ENCODE results near the gene THPO. TPM values are rescaled to one million over a fixed set of nuclear protein-coding genes. Genes with fewer than 3 reads are reported as not detected.
A peak's percentile ranks its signal among the peaks of the same experiment; 100 is the strongest.

The THPO gene
- total RNA-seq, 1 donor from 2014 or later: not detected

DNA sequence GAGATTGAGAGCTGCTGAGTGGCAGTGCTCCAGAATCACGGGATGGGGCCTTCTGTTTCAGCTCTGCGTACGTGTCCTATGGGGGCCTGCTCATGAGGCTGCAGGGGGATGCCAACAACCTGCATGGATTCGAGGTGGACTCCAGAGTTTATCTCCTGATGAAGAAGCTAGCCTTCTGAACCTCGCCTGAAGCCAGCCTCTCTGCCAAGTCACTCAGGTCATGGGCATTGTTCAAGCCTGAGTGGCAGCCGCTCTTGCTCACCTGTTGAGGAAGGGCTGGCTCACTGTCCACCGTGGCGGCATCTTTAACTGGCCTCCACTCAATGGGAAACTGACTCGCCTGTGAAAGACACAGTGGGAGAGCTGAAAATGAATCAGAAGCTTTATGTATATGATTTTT lies 9.9 kb downstream of the THPO start:
- no peak for DNase-seq (ENCODE audit: low read depth)

DNA sequence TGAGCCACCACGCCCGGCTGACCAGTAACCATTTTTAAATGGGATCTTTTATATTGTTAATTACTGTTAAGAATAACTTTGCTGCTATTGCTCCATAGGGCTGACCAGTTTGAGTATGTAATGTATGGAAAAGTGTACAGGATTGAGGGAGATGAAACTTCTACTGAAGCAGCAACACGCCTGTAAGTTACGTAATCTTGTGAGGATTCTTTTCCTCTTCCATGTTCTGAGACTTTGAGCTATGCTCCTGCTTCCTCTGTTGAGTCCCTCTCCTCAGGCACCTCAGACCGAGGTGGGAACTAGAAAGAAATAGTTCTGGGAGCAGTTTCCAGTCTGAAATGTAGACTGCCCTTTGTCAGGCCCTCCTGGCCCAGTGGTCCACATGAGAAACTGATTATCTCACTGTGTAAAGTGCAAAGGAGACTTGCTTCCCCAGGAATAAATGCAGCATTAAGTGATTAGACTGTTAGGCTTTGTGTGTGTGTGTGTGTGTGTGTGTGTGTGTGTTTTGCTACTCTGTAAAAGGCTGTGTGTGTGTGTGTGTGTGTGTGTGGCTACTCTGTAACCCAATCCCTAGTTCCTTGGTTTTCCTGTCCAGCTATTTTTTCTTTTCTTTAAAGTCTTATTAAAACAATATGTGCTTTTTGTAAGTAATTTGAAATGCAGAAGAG lies 11.3 kb downstream of the THPO start:
- DNase-seq (ENCODE audit: low read depth): peak; percentile 45

DNA sequence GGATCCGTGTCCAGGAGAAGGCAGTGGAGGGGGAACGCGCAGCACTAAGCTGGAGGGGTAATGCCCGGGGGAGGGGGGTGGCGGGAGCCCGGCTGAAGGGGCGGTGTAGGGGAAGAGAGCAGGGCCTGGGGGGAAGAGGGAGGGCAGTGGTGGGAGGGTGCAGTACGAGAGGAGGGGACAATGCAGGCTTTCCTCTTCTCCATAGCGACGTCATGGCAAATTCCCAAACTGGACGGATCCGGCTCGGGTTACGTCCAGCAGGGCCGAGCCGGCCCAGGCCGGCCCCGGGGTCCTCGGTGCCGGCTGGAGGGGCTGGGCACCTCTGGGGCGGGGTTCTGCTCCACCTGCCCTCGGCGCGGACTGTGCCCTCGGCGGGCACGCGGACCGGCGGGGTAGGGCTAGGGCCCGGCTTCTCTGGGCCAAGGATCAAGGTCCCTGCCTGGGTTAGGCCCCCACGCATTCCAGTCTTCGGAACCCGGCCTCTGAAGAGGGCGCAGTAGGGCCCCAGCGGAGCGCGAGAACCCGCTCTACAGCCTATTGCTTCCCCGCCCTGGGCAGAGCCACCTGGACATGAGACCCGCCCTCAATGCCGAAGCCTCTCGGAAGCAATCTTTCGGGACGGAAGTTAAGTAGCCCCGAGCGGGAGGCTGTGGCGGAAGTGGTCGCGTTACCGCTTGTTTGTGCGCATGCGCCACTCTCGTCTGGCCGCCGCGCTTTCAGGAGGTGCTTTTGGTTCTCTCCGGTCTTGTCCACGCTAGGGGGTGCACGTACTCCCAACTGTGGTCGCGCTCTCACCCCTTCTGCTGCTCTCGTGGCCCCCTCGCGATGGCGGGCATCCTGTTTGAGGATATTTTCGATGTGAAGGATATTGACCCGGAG lies 15.1 kb downstream of the THPO start:
- peak; percentile 98 for DNase-seq (ENCODE audit: low read depth)

DNA sequence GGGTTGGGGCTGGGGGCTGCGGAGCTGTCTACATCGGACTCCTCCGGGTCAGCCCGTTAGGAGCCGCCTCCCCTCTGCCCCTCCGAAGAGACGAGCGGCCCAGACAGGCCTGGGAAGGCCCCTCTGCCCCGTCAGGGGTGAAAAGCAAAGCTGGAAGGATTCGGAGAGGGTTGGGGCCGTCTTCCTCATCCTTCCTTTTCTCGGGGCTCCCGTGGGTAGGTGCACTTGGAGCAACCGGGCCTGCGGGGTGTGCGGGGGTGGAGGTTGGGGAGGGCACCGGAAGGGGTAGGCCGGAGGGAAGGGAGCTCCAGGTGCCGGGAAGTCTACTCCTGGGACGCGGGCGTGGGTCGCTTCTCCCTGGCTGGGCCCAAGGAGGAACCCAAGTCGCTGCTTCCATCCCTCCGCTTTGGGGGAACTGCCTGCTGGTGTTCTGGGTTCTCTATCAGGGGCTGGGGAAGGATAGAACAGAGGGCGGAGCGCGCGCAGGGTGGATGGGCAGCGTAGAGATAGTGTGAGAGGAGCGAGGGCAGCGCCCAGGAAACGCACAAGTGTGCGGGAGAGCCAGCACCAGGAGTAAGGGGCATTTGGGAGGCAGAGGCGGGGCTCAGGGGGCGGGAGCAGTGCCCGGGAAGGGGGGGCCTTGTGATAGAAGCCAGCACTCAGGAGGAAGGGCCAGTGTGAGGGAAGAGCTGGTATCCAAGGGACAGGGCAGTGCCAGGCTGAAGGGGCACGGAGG lies 15.9 kb downstream of the THPO start:
- DNase-seq (ENCODE audit: low read depth): peak; percentile 76

DNA sequence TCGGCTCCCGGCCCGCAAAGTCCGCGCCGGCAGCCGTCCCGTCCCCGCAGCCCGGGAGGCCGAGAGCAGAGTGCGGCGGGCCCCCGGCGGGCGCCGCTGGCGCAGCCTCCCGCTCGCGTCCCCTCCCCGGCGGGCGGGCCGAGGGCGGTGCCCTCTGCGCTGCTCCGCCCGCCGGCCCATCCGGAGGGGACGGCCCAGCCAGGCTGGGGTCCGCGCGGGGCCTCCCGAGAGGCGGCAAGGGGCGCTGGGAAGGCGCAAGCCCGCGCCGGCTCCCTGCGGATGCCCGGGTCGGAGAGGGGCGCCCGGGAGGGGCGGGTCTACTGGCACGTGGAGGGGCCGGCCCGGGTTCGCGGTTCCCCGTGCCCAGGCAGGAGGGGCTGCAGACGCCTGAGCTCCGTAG lies 16.5 kb downstream of the THPO start, which contains the start of the genes CLCN2 and POLR2H:
Gene CLCN2 (minus strand): TSS at position 74 of the 400 bp plus-strand sequence. CDS start 126 bp downstream, outside the sequence.
Gene POLR2H (plus strand): TSS at position 179 of the 400 bp plus-strand sequence. CDS start 1,783 bp downstream, outside the sequence.
- DNase-seq (ENCODE audit: low read depth): peak; percentile 69

DNA sequence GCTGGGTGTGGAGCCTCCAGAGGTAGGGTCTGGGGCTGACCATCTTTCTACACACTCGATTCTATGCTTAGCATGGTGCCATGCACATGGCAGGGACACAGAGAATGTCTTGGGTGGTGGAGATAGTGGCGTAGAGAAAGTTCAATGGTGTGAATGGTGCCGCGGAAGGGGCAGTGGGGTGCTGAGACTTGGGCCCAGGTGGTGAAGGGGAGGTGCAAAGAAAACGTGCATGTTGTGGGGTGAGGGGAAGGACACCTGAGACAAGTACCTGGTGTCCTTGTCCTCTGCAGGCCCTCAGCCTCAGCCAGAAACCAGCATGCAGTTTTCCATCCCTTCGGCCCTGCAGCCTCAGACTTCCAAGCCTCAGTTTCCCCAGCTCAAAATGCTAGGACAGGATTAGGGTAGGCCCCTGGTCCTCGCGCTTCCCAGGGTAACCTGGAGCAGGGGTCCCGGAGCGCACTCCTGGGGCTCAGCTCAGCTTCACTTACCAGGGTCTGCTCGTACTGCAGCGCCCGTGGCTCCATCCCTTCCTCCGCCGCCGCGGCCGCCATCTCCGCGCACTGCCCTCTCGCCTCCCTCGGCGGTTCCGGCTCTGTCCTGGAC lies 17.0 kb downstream of the THPO start:
- no peak for DNase-seq (ENCODE audit: low read depth)

DNA sequence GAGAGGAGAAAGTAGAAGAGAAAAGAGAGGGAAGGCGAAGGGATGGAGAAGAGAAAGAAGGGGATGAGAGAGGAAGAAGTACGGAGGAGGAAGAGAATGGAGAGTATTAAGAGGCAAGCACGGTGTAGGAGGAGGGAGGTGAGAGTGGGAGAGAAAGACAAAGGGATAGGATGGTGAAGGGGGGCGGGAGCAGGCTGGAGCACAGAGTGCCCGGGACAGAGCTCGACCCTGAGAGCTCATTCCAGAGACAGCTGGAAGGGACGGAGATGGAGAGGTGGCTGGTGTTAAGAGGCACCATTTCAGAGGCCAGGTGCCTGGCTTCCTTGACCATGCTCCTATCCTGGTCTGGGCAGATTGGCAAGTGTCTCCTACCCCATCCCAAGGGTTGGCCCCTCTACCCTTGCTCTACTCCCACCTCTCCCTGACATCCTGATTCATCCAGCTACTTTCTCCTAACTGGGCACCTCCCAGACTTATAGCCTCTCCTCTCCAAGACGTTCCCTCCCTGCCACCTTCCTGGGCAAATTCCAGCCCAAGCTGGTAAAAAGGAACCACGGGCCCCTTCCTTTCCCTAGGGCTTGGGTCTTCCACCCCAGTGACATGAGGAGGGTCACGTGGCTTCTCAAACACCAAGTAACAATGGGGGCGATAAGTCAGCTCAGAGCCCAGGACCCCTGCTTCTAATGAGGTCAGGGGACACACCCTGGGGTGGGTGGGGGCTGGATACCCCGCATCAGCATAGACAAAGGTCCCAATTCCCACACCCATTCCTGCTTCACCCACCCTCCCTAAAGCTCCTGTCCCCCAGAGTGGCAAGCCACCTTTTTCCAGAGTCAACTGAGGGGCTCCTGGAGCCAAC lies 17.7 kb downstream of the THPO start:
- no peak for DNase-seq (ENCODE audit: low read depth)

DNA sequence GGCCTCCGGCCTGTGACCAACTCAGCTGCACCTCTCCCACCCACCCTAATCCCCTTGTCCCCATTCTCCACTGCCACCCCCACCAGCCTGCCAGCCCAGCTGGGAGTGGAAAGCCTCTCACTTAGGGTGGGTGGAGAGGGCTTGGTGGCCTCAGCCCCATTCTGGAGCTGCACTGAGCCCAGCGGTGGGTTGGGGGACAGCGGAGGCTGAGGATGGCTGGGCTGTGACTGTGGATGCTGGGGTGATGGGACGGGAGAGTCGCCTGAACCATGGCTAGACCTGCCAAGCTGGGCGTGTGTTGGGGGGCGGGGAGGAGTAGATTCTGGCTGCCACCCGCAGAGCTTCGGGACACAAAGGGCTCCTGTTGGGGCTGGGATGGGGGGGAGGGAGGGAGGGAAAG lies 18.4 kb downstream of the THPO start:
- no peak for DNase-seq (ENCODE audit: low read depth)

DNA sequence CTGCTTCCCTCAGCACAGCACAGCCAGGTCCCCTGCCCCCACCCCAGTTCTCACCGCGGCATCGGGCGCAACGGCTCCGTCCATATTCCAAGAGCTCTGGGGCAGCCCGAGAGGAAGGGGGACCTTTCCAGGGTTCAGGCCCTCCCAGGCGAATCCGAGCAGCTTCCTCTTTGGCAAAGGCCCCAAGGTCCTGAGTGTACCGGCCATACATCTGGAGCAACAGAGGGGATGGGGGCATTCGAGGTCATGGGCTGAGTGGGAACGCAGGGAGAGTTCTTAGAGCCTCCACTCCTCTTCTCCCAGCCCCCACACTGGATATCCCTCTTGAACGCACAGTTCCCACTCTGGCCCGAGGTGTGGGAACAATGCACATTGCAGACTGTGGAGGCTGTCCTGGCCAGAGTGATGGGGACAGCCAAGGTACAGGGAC lies 19.1 kb downstream of the THPO start:
- DNase-seq (ENCODE audit: low read depth): no peak

DNA sequence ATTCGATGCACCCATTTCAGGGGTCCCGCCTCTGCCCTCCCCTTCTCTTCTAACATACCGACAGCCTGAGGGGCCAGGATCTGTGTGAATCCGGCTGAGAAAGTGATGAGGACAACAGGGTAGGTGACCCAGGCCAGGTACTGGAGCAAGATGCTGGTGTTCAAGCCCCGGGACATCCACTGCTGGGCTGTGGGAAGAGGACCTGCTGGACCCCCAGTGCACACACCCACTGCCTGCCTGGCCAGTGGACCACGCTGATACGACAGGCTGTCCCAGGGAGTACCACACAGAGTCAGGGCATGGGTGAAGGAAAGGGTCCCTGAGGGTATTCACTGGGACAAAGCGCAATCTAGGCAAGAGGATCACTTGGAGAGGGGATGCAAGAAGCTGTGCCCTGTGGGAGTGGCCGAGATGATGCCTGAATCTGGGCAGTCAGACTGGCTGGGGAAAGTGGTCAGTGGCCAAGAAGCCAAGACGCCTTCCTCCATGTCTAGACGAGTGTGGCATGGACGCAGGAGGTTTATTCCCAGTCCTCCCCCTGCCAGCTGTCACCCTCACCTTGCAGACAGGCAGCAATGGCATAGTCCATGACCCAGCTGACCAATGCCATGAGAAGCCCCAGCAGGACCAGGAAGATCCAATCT lies 19.8 kb downstream of the THPO start:
- DNase-seq (ENCODE audit: low read depth): no peak

DNA sequence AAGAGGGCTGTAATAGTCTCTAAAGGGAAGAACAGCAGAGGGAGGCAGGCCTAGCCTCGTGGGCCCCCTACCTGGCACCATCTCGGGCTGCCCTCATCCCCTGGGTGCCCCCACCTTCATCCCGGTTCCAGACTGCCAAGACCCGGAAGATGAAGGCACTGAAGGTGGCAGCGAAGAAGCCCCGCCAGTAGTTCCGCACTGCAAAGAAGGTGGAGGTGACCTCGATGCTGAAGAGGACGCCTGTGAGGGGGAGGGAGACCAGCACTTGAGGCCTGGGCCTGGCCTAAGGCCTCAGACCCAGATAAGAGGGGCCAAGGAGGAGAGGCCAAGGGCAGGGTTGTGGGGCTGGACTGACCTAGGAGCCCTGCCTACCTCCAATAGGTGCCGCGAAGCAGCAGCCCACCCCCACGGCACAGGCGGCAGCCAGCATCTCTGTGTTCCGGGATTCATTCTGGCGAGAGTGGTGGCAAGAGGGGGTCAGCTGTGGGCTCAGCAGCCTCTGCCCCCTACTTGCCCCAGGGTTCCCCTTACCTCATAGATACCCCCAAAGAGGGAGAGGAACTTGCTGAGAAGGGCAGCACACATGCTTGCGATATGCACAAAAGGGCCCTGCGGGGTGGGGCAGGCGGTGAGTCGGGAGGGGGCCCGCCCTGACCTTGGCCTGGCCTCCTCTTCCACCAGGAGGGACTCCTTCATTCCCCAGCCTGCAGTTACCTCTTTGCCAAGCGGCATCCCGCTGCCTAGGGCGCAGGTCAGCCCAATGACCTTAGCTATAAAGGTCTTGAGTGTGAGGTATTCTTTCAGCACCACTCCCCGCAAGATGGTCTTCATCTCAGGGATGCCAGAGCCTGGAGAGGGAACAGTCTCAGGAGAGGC lies 20.5 kb downstream of the THPO start:
- no peak for DNase-seq (ENCODE audit: low read depth)

DNA sequence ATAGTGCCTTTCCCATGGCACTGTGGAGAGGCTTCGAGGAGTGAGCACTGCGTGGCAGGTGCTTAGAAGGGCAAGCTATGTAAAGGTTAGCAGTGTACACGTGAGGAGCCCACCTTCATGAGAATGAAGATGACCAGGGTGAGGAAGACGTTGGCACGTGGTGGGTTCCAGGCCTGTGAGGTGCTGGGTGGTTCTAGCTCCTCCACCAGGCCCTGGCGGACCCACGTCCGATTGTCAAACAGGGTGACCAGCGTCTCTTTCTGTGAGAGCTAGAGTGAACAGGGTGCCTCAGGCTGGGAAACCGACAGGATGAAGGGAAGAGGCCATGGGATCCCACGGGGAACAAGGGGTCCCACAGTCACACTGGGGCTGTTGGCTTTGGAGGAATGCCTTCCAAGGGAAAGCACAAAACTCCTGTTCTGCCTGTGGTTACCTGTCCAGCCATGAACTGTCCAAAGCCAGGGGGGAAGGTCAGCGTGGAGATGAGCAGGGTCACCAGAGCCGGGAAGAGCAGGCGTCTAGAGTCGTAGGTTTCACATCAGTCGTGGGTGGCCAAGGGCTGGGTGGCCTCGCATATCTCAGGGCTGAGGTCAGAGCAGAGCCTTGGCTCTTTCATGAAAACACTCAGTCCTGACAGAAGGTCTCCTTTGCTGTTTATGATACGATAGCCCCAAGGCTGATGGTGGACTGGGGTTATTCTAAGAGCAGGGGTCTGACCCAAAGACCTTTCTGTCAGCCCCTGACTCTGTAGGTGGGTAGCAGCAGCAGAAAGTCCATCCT lies 22.6 kb downstream of the THPO start:
- no peak for DNase-seq (ENCODE audit: low read depth)

DNA sequence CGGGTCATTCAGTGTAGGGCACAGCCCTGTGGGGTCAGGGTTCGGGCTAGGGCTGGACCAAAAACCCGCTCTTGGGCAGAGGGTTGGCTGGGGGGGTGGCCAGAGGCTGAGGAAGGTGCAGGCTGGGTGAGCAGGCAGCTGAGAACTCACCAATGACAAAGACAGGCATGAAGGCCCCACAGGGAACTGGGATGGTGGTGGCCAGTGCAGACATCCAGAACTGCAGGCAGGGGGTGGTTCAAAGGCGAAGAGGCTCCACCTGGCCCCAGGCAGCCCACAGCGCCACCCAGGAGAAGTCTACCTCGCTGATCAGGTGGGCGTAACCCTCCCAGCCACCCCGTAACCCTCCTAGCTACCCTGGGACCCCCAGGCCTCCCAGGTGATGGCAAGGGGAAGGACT lies 23.3 kb downstream of the THPO start:
- DNase-seq (ENCODE audit: low read depth): no peak

DNA sequence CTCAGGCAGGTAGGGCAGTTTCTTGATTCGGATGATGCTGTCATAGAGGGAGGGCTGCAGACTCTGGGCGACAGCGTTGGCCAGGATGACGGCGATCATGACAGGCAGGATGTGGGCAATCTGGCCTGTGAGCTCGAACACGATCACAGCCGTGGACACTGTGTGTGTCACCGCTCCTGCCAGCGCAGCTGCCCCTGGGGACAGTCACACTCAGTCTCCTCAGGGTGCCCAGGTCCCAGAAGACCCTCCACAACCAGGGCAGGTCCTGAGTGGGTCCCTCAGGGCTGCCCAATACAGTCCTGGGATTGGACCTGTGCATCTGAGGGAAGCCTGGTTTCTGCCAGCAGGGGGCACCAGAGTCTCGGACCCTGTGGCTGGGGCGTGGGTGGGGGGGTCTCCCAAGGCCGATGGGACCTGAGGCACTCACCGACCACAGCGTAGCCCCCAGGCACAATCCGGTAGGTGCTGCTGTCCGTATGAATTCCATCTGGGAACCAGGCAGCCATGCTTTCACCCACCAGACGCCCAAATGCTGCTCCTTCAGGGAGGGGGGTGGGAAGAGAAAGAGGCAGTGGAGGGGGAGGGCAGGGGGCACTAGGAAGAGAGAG lies 23.8 kb downstream of the THPO start:
- peak; percentile 37 for DNase-seq (ENCODE audit: low read depth)

DNA sequence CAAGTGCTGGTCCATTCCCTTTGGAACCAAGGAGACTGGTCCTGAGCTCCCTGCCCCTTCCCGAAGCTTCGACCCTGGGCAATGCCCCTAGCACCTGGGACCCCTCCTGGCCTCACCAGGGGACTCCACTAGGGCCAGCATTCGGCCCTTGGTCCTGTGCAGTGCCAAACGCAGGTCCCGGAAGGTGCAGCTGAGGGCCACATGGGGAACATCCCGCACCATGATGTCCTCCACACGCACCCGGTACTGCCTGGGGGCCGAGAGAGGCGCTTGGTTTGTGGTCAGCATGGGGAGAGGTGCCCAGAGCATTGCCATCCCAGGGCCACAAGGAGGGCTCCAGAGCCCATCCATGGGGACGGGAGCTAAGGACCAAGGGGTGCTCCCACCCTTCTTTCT lies 24.5 kb downstream of the THPO start:
- DNase-seq (ENCODE audit: low read depth): no peak

DNA sequence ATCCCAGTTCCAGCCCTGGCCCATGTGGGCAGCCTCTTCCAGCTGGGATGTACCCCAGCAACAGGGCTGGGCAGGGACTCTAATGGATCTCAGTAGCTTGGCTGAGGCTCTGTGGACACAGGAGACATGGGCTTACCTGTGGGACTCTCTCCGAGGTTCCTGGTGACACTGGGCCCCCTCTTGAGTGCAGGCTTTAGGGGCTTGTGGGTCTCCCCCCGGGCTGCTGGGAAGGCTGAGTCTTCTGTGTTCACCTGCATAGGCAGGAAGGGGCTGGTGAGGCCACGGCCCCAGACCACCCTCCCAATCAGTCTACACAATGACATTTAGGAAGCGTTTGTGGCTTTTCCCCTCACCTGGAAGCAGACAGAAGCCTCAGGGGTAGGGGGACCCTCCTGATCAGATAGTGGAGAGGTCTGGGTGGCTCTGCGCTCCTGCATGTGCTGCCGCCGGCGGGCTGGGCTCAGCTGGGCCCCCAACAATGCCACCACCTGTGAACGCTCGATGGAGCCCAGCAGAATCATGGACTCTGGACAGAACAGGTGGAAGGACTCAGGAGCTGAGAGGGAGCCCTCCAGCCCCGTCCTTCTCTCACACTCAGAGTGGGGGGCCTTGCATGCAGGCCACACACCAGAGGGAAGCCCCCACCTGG lies 25.0 kb downstream of the THPO start:
- no peak for DNase-seq (ENCODE audit: low read depth)

Data from myocyte (in vitro differentiated cells).